Measurements from ENCODE around the gene TUT4.

TUT4 gene

GRCh38 chr1:52416811-52417210 is 136.1 kb downstream of the TUT4 start:
- DNase-seq = no peak
- intact Hi-C loops (cut with DNase I) = no loop called here

- DNase-seq = no peak
- intact Hi-C loops (cut with DNase I) = no loop called here
Measured at GRCh38 chr1:52414942-52415341, 137.9 kb downstream of the TUT4 start.

- no peak for DNase-seq
- intact Hi-C loops (cut with DNase I) = no loop called here
Measured at GRCh38 chr1:52413410-52413989, 139.4 kb downstream of the TUT4 start.

- intact Hi-C loops (cut with DNase I) = loop anchor here (1.0 to 10.0 kb wide), 2 partner anchors 39 to 150 kb away; partner anchors contain the start of genes CC2D1B and TUT4
- DNase-seq = no peak
Measured at GRCh38 chr1:52404975-52405338, 147.9 kb downstream of the TUT4 start.

- DNase-seq = peak; percentile 94 to 99 (median 98)
- intact Hi-C loops (cut with DNase I) = loop anchor here (1.0 to 10.0 kb wide), 2 partner anchors 38 to 150 kb away; partner anchors contain the start of genes CC2D1B and TUT4
Measured at GRCh38 chr1:52404116-52404974, 148.5 kb downstream of the TUT4 start, which contains the start of the genes ORC1 and PRPF38A. ORC1 (minus strand) TSS chr1:52404423; CDS start chr1:52402223, 2,200 bp downstream. PRPF38A (plus strand) TSS chr1:52404602; CDS start chr1:52404750, 148 bp downstream.

- intact Hi-C loops (cut with DNase I) = loop anchor here (1.0 to 10.0 kb wide), 2 partner anchors 37 to 151 kb away; partner anchors contain the start of genes CC2D1B and TUT4
- no peak for DNase-seq
Measured at GRCh38 chr1:52403566-52404115, 149.3 kb downstream of the TUT4 start.

- intact Hi-C loops (cut with DNase I) = loop anchor here (10.0 kb wide), 1 partner anchor 152 kb away; the partner anchor contains the start of gene TUT4
- no peak for DNase-seq
Measured at GRCh38 chr1:52402860-52403240, 150.0 kb downstream of the TUT4 start.

- DNase-seq = no peak
- intact Hi-C loops (cut with DNase I) = loop anchor here (10.0 kb wide), 1 partner anchor 155 kb away; the partner anchor contains the start of gene TUT4
Measured at GRCh38 chr1:52400131-52400530, 152.8 kb downstream of the TUT4 start.

- no peak for DNase-seq
- intact Hi-C loops (cut with DNase I) = loop anchor here (10.0 kb wide), 1 partner anchor 155 kb away; the partner anchor contains the start of gene TUT4
Measured at GRCh38 chr1:52399629-52400028, 153.3 kb downstream of the TUT4 start.

- DNase-seq = no peak
- intact Hi-C loops (cut with DNase I) = no loop called here
Measured at GRCh38 chr1:52393174-52393573, 159.7 kb downstream of the TUT4 start.

- DNase-seq = no peak
- intact Hi-C loops (cut with DNase I) = no loop called here
Measured at GRCh38 chr1:52386458-52386857, 166.4 kb downstream of the TUT4 start.

- intact Hi-C loops (cut with DNase I) = no loop called here
- no peak for DNase-seq
Measured at GRCh38 chr1:52385376-52385775, 167.5 kb downstream of the TUT4 start.
